ENCODE results near the gene KLHL35.

The KLHL35 gene

GRCh38 chr11:75470476-75471080, 37.6 kb upstream of the KLHL35 start:
- TF ChIP-seq POLR2AphosphoS5 (IDR thresholded peaks at IDR 0.05; ENCODE audit: low read depth, low read length), result no peak

- TF ChIP-seq FOXP2 (optimal IDR thresholded peaks at IDR 0.05; ENCODE audit: borderline replicate concordance, extremely low read depth, extremely low read length, insufficient read depth), result no peak
- no peak for TF ChIP-seq REST (IDR thresholded peaks at IDR 0.05; ENCODE audit: insufficient read depth in 1 of 2, low read depth in 2 of 2, low read length in 2 of 2)
- no peak for TF ChIP-seq SIN3A (IDR thresholded peaks at IDR 0.05; ENCODE audit: borderline replicate concordance, insufficient read depth, low read length)
- TF ChIP-seq POLR2AphosphoS5 (IDR thresholded peaks at IDR 0.05; ENCODE audit: low read depth, low read length), result no peak
- TF ChIP-seq TAF1 (IDR thresholded peaks at IDR 0.05; ENCODE audit: borderline replicate concordance, insufficient read depth, low read length), result no peak
Observed at GRCh38 chr11:75469785-75470405, 36.9 kb upstream of the KLHL35 start.

- TF ChIP-seq TAF1 (IDR thresholded peaks at IDR 0.05; ENCODE audit: borderline replicate concordance, insufficient read depth, low read length), result no peak
- TF ChIP-seq SIN3A (IDR thresholded peaks at IDR 0.05; ENCODE audit: borderline replicate concordance, insufficient read depth, low read length), result 0 out of 2 replicates have a peak, but pooled peaks have one; percentile 24
Observed at GRCh38 chr11:75468534-75469340, 35.7 kb upstream of the KLHL35 start.

GRCh38 chr11:75467881-75468280, 34.9 kb upstream of the KLHL35 start:
- TF ChIP-seq POLR2AphosphoS5 (IDR thresholded peaks at IDR 0.05; ENCODE audit: low read depth, low read length), result no peak
- TF ChIP-seq FOXP2 (optimal IDR thresholded peaks at IDR 0.05; ENCODE audit: borderline replicate concordance, extremely low read depth, extremely low read length, insufficient read depth), result no peak
- TF ChIP-seq REST (IDR thresholded peaks at IDR 0.05; ENCODE audit: insufficient read depth in 1 of 2, low read depth in 2 of 2, low read length in 2 of 2), result no peak
- no peak for TF ChIP-seq TAF1 (IDR thresholded peaks at IDR 0.05; ENCODE audit: borderline replicate concordance, insufficient read depth, low read length)
- TF ChIP-seq SIN3A (IDR thresholded peaks at IDR 0.05; ENCODE audit: borderline replicate concordance, insufficient read depth, low read length), result no peak

GRCh38 chr11:75467311-75467710, 34.3 kb upstream of the KLHL35 start:
- TF ChIP-seq POLR2AphosphoS5 (IDR thresholded peaks at IDR 0.05; ENCODE audit: low read depth, low read length) (no peak), SIN3A (IDR thresholded peaks at IDR 0.05; ENCODE audit: borderline replicate concordance, insufficient read depth, low read length) (no peak), TAF1 (IDR thresholded peaks at IDR 0.05; ENCODE audit: borderline replicate concordance, insufficient read depth, low read length) (no peak), FOXP2 (optimal IDR thresholded peaks at IDR 0.05; ENCODE audit: borderline replicate concordance, extremely low read depth, extremely low read length, insufficient read depth) (no peak), REST (IDR thresholded peaks at IDR 0.05; ENCODE audit: insufficient read depth in 1 of 2, low read depth in 2 of 2, low read length in 2 of 2) (no peak)

Measured in PFSK-1 (cell line).